EL (cell line): ENCODE results near the gene ZW10.
"Not testable (repeated sequence)": the region's sequence is repeated elsewhere in the genome, so short reads cannot be mapped to it uniquely, and the experiment has no call there.

ENCODE experiments used
- DNase-seq: peaks from one replicate; pipeline ENCODE4 v3.0.0-alpha.2; 2016

Gene ZW10

DNA sequence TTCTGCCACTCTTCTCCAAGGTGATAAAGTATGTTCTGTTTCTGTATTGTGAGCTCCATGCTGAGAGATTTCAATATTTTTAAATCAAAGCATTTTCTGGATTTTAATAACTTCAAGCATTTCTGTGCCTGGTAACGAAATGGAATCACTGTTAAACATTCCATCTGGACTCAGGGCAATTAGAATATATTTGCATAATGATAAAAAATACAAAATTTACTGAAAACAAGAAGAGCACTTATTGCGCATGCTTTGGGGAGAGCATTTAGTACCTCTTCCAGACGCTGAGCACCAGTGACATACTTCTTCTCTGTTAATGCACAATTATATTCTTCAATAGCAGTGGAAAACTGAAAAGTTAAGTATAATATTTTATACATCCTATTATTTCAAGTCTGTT is 13.3 kb downstream of the ZW10 start:
- no peak for DNase-seq

DNA sequence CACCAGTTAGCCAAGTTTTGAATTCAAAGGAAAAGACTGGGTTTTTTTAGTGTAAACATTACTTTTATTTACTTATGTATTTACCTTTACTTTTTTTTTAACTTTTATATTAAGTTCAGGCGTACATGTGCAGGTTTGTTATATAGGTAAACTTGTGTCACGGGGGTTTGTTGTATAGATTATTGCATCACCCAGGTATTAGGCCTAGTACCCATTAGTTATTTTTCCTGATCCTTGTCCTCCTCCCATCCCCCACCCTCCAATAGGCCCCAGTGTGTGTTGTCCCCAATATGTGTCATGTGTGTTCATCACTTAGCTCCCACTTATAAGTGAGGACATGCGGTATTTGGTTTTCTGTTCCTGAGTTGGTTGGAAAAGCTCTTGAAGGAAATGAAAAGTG is 20.6 kb downstream of the ZW10 start:
- no peak for DNase-seq

DNA sequence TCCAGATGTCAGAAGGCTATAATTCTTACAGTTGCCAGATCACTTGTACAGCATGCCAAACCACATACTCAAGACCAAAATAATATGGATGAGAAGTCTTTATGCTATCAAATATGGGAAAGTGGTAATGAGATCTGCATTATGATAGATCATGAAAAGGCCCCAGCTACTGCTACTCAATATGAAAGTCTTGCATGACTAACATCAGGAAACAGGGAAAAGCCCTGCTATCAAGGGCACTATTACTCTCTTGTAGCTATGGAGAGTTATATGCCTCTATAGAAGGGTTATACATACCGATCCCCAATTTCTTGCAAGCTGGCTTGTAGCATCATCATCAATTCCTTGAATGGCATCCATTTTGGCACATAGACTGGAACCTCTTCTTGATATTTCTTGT is 37.2 kb downstream of the ZW10 start:
- DNase-seq = no peak

DNA sequence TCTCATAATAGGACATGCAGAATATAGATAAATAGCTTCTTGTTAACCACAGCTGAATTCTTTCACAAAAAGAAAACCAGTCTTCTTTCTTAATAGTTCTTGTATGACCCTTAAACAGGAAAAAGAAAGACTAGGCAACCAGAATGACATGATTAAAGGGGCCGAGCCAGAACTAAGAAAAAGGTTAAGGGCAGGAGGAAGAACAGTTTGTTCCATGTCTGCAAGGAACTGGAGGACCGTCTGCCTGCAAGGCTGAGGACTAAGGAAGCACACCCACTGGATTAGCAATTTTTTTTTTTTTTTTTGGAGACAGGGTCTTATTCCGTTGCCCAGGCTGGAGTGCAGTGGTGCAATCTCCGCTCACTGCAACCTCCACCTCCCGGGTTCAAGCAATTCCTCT is 41.4 kb downstream of the ZW10 start:
- DNase-seq = no peak

DNA sequence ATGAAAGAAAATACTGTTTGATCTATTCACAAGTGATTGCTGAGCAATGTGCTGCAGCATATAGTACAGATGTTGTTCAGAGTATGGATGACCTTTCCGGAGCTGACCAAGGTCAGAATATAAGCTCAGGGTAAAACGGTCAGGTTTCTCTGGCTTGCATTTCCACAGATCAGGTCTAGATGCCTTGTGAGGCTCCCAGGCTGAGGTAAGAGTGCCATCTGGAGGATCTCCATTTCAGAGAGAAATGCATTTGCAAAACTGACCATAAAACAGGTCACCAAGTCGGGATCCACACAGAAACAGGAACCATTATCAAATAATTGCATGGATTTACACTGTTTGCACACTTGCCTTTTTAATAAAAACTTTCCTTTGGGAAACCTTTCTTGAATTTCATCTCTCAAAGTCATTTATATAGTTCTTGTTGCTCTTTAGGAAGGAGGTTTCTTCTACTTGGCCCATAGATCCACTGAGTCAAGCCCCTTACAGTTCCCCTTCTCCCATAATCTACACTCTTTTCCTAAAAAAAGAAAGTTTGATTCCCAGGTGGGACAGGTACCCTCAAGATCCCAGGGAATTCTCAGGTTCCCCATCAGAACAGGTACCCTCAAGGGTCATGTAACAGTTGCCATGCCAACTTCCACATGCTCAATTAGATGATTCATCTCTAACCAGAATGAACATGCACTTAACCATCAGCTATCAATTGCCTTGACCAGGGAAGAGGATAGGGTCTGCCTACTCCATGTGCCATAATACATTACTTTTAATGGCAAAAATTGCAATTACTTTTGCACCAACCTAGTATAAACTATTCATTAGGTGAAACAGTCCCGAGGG is 42.4 kb downstream of the ZW10 start:
- DNase-seq = peak; percentile 62

DNA sequence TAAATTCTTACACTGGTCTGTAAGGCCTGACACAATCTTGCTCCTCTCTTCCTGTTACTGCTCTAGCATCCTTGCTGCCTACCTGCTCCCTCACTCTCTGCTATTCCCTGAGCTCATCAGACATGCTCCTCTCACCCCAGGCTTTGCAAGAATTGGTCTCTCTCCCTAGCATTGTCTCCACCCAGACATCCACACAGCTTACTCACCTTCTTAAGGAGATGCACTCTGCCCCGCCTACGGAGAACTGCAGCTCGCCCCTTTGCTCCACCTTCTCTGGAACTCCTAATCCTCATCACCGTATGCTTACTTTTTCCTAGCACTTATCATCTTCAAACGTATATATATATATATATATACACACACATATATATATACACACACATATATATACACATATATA is 44.0 kb downstream of the ZW10 start:
- no peak for DNase-seq

DNA sequence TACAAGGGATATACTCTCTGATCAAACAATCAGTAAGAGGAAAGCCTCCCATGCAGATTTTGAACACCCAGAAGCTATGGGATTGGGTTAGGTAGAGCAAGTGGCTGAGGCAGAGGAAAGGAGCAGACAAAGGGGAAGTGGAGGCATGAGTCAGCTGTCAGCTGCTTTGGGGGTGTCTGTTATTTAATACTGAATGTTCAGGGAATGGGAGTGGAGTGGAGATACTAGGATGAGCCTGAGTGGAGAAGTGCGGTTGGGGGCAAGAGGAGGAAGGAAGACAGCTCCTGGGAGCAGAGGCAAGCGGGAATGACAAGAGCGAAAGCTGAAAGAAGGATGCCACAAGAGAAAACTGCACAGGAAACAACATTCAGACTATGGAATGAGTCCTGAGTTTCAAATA is 44.7 kb downstream of the ZW10 start:
- no peak for DNase-seq

DNA sequence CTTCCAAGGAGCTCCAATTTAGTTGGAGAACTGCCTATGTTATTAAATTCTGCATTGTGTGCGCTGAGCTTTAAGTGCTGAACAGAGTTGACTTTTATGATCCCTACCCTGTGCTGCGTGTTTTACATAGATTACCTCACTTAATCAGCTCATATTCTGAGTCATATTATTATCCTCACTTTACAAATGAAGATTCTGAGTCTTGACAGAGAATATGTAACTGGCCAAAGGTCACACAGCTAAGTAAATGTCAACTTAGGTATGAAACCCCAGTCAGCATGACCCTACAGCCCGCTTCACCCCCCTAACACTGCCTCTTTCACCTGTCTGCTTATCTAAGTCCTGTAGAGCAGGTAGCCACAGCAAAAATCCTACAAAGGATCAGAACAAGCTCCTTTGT is 47.6 kb downstream of the ZW10 start:
- no peak for DNase-seq

DNA sequence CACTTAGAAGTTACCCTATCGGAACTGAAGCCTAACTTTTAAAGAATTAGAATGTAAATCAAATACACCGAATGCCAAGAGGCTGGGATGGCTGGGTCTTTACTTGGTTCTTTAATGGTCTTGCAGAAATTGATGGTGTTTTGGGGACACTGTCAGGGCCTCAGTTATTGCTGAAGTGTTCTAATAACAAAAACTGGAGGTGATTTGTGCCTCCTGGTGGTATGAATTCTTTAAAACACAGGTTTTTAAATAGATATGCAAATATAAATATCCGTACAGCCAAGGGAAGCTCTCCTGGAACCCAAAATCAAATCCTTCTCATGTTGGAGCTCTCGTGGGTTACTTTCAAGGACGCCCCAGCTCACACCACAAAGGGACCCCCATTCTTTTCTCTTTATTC is 48.1 kb downstream of the ZW10 start:
- DNase-seq = no peak

DNA sequence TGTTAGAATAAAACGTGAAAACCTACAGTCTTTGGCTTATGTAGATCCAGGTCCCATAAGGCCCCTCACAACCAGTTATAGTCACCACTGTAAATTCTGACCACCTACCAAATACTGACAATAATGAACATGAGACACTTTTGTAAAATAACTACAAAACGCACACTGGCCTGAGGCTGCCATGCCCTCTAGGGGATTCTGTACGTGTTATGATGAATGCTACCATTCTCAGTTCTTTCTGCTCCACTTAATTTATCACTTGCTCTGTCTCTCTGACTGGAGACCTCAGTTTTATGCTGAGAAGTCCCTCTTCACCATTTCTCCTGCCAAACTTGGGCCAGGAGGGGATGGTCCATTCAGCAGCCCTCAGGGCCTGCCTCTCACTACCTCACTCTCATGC is 48.7 kb downstream of the ZW10 start:
- DNase-seq = no peak

DNA sequence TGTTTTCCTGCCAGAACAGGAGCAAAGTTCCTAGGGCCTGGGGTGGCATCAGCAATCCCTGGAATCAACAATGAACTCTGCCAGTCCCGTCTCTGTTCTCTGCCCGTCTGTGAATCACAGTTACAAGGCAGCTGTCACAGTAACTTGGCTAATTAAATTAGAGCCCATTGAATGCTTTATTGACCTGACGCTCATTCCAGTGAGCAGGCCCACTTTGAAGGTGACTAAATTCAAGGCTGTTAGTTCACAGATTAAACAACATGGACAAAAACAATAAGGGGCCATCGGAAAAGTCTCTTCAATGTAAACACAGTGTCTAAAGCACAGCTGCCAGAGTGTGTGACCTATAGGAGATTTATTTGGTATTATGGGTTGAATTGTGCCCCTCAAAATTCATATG is 49.7 kb downstream of the ZW10 start:
- no peak for DNase-seq

DNA sequence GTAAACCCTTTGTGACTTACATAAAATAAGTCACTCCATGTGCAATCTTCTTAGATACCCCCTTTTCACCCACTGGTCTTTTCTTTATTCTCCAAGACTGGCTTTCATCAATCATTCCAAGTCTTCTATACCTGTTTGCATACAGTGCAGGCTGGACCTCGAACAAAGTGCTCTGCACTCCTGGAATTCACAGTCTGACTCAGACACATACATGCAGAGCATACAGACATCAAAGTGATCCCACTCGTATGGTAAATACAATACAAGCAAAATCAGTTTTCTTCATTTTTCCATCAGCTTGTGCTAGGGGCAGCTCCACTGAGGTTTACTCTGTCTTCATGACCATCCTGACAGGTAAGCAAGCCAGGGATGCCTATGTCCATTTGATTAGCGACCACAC is 50.6 kb downstream of the ZW10 start:
- no peak for DNase-seq

DNA sequence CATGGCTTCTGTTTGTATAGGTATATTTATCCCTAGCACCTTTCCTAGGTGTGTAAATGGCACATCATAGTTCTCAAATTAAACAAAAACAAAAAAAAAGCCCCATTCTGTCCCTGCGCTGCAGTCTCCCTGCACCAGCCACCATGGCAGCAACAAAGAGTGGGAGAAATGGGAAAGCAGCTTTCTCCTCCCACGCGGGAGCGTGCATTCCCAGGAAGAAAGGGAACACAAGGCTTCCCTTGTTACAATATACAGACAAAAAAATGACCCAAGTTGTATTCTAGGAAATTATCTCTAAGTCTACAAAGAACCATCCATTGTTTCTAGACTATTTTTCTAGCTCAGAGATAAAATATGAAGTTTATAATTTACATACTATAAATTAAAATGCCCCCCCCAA is 51.3 kb downstream of the ZW10 start:
- no peak for DNase-seq

DNA sequence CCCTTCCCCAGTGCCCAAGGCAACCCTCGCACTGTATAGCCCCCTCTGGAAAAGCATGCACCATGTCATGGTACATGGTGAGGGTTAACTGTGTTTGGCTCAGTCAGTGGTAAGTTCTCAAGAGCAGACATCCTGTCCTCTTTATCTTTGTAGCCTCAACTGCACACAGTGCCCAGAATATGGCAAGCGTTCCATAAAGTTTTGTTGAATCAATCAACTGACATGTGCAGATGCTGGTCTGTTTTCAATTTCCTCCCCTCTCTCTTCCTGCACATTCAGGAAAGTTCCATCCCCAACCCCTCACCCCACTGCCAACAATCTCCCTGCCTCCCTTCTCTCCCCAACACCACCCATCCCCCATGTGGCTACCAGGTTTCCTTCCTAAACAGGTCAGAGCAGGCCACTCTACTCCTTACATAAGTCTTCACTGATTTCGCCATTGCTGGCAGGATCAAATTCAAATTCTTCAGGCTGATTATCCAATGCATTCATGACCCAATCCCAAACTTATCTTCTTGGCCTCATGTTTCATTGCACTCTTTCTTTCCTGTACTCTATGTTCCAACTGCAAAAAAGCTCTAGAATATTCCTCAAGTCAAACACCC is 51.9 kb downstream of the ZW10 start:
- no peak for DNase-seq

DNA sequence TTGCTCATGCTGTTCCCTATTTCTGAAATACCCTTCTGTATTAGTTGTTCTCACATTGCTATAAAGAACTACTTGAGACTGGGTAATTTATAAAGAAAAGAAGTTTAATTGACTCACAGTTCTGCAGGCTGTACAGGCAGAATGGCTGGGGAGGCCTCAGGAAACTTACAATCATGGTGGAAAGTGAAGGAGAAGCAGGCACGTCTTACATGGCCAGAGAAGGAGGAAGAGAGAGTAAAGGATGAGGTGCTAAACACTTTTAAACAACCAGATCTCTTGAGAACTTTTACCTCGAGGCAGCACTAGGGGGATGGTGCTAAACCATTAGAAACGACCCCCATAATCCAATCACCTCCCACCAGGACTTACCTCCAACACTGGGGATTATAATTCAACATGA is 53.0 kb downstream of the ZW10 start:
- DNase-seq = not testable (repeated sequence)

DNA sequence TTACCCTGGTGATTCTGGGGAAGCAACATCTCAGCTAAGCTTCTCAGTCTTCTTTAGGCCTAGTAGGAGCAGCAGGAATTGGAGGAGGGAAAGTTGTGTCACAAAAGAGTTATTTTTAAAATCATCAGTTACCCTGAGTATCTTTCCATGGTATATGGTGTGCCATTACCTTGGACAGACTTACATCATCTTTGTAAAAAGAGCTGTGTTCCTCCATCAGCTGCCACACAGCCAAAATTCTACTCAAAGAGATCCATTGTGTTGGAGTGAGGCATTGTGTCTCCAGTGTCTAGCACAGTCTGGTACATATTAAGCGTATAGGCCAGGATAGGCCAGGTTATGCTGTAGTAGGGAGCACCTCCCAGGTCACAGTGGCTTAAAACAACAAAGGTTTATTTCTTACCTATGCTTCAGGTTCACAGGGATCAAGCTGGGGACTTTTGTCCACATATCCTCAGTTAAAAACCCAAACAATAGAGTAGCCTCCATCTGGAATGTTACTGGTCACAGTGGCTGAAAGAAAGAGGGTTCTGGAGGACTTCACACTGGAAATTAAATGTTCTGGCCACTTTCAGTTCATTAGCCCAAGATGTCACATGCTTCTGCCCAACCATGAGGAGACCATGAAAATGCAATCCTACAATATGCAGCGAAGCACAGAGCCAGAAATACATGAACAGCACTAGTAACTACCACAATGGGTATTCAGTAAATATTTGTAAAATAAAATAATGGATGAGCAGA is 57.4 kb downstream of the ZW10 start:
- DNase-seq = no peak

DNA sequence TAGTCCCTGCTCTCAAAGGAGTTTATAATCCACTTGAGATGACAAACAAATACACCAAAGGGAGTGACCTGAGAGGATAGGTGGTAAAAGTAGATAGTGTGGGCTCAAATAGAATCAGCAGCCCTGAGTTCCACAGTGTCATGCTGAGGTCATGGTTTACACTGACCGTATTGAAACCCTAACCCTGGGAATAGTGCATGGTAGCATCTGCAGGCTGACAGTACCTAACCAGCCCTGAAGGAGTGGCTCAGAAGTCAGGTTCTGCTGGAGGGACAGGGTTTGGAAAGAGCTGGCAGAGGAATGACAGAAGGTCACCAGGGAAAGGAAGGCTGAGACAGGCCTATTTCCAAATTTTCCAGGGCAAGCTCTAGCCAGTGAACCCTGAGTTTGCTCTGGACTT is 58.2 kb downstream of the ZW10 start:
- DNase-seq = no peak

DNA sequence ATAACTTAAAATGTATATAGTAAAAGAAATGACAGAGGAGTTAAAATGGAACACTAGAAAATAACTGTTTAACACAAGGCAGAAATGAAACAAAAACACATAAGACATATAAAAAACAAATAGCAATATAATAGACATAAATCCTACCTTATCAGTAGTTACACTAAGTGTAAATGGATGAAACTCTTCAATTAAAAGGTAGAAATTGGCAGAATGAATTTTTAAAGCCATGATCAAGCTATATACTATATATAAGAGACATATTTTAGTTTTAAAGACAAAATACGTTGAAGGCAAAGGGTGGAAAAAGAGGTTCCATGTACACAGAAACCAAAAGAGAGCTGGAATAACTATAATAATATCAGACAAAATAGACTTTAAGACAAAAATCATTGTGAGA is 62.5 kb downstream of the ZW10 start:
- no peak for DNase-seq

DNA sequence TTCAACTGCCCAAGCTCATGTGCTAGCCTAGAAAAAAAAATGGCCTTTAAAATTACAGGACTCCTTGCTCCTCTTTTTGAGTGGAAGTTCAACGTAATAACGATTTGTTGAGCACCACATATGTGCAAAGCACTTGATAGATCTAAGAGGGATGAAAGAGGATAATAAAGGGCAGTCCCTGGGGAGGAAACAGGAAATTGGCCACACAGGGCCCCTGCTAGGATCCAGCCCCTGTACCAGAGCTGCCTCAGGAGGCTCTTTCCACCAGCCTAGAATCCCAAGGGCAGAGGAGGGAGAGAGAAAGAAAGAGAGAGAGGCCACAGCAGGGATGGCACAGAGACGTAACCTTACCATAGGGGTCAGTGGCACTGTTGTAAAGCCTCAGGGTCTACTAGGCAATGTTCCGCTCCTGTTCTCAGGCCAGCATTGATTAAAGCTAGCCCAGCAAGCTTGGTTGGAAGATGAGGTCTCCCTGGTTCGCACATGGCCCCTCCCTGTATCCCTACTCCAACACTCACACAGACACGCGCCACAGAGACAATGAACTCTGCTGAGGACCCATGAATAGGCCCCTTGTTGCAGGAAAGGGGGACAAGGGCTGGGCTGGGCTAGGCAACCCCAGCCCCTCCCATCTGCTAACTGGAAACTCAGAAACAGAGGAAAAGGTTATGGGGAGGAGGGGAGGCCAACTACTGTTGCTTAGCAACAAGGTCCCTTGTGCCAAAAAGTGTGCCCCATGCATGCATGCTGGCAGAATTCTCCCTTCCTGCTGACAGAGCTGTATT is 67.4 kb downstream of the ZW10 start, which contains the start of gene TMPRSS5:
TMPRSS5 (minus strand) TSS at position 438 of the 785 bp plus-strand sequence; CDS start at position 354, 84 bp downstream.
- no peak for DNase-seq

DNA sequence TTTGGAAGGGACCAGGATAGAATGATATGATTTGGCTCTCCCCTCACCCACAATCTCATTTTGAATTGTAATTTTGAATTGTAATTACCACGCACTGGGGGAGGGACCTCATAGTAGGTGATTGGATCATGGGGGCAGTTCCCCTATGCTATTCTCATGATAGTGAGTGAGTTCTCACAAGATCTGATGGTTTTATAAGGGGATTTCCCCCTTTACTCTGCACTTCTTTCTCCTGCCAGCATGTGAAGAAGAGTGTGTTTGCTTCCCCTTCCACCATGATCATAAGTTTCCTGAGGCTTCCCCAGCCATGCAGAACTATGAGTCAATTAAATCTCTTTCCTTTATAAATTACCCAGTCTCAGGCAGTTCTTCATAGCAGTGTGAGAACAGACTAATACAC is 69.9 kb downstream of the ZW10 start:
- not testable (repeated sequence) for DNase-seq

DNA sequence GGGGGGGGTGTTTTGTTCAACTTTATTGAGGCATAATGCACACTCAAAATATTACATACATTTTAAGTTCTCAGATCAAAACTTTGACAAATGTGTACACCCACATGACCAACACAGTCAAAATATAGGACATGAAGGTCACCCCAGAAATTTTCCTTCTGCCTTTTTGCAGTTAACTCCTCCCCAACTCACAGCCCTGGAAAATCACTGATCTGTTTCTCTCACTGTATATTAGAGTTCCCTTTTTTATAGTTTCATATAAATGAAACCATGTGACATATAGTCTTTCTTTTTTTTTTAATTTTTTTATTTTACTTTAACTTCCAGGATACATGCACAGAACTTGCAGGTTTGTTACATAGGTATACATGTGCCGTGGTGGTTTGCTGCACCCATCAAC is 72.0 kb downstream of the ZW10 start:
- no peak for DNase-seq

DNA sequence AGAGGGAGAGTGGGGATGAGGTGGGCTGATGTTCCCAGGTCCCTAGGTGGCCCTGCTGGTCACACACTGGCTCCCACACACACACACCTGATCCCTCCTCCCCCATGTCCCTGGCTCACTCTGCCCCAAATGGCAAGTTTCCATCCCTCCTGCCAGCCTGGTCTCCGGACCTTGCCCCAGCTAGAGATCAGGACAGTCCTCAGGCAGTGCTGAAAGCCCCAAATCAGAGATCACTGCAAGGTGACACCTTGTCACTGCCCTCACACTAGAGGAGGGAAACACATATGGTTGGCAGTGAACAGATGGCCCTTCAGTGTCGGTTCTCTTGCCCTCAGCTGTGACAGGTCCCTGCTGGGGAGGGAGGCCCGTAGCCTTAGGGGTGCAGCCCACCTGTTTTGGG is 75.0 kb downstream of the ZW10 start:
- DNase-seq = no peak

DNA sequence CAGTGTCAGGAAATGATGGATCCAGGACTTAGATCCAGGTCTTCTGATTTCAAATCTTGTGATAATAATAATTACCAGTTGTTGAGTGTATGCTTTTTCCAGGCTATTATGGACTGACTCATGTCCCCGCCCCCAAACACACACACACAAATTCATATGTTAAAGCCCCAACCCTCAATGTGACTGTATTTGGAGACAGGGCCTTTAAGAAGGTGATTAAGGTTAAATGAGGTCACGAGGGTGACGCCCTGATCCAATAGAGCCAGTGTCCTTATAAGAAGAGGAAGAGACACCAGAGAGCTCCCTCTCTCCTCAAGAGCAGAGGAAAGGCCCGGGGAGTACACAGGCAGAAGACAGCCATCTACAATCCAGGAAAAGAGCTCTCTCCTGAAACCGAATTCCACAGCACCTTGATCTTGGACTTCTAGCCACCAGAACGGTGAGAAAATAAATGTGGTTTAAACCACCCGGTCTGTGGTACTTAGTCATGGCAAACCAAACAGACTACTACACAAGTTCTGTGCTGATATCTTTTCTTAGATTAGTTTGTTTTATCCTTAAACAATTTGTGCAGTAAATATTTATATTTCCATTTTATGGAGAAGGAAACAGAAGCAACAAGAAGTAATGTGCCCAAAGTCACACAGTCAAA is 75.6 kb downstream of the ZW10 start:
- no peak for DNase-seq
